Neural progenitor cell (in vitro differentiated cells): ENCODE results near the gene DLX6. TPM values are rescaled to one million over a fixed set of nuclear protein-coding genes. Genes with fewer than 3 reads are reported as not detected.

ENCODE experiments used
- DNase-seq: peaks from one replicate; pipeline ENCODE4 v3.0.0-alpha.2; 2016; ENCODE audit warnings: low spot score
- H2AFZ ChIP-seq: fragments of 200-600 bp; sonication (generic); replicated peaks from 2 replicates; pipeline ENCODE4 v1.6.1; 2016; ENCODE audit warnings: antibody characterized with exemption
- H3F3A ChIP-seq: fragments of 200-600 bp; sonication (generic); 2 replicates; pipeline ENCODE4 v1.6.1; 2016; ENCODE audit warnings: antibody characterized with exemption, low read depth
- H3K27ac ChIP-seq: fragments of 200-600 bp; sonication (generic); 2 replicates; pipeline ENCODE4 v1.5.1; 2016; ENCODE audit warnings: mild to moderate bottlenecking
- H3K27me3 ChIP-seq: fragments of 200-600 bp; sonication (generic); 2 replicates; pipeline ENCODE4 v1.6.1; 2016; ENCODE audit warnings: mild to moderate bottlenecking, moderate library complexity
- H3K36me3 ChIP-seq: fragments of 200-600 bp; sonication (generic); 2 replicates; pipeline ENCODE4 v1.5.1; 2016
- H3K4me1 ChIP-seq: fragments of 200-600 bp; sonication (generic); 2 replicates; pipeline ENCODE4 v1.6.1; 2016; ENCODE audit warnings: mixed run types
- H3K4me2 ChIP-seq: fragments of 200-600 bp; sonication (generic); 2 replicates; pipeline ENCODE4 v1.6.1; 2016
- H3K4me3 ChIP-seq: fragments of 200-600 bp; sonication (generic); 2 replicates; pipeline ENCODE4 v1.5.1; 2016
- H3K79me2 ChIP-seq: fragments of 200-600 bp; sonication (generic); 2 replicates; pipeline ENCODE4 v1.6.1; 2016; ENCODE audit warnings: low read depth
- H3K9ac ChIP-seq: fragments of 200-600 bp; sonication (generic); 2 replicates; pipeline ENCODE4 v1.6.1; 2016
- H3K9me3 ChIP-seq: fragments of 200-600 bp; sonication (generic); 2 replicates; pipeline ENCODE4 v1.5.1; 2016; ENCODE audit warnings: low read depth
- H4K20me1 ChIP-seq: fragments of 200-600 bp; sonication (generic); 2 replicates; pipeline ENCODE4 v1.6.1; 2016; ENCODE audit warnings: low read depth
- H3K27ac Mint-ChIP-seq: 3 replicates; pipeline ENCODE4 v1.8.0; 2021; ENCODE audit warnings: mixed read lengths
- H3K27me3 Mint-ChIP-seq: 2 replicates; pipeline ENCODE4 v1.8.0; 2022; ENCODE audit warnings: low read depth, mild to moderate bottlenecking, inconsistent platforms, moderate library complexity, mixed read lengths; ENCODE audit not compliant: insufficient read depth
- H3K36me3 Mint-ChIP-seq: 3 replicates; pipeline ENCODE4 v1.8.0; 2021; ENCODE audit warnings: mixed read lengths
- H3K4me1 Mint-ChIP-seq: 3 replicates; pipeline ENCODE4 v1.8.0; 2021; ENCODE audit warnings: mixed read lengths
- H3K4me3 Mint-ChIP-seq: 3 replicates; pipeline ENCODE4 v1.8.0; 2021; ENCODE audit warnings: mild to moderate bottlenecking, moderate library complexity, mixed read lengths
- H3K9me3 Mint-ChIP-seq: 3 replicates; pipeline ENCODE4 v1.8.0; 2020; ENCODE audit warnings: mixed read lengths
- CTCF ChIP-seq: fragments of 200-600 bp; sonication (generic); IDR thresholded peaks from 2 replicates; pipeline ENCODE4 v1.5.1; 2017; ENCODE audit warnings: antibody characterized with exemption, mild to moderate bottlenecking
- EZH2 ChIP-seq: fragments of 200-600 bp; sonication (generic); IDR thresholded peaks from 2 replicates; pipeline ENCODE4 v1.6.1; 2017; ENCODE audit warnings: antibody characterized with exemption, mild to moderate bottlenecking, moderate library complexity
- EZH2phosphoT487 ChIP-seq: fragments of 200-600 bp; sonication (generic); IDR thresholded peaks from 2 replicates; pipeline ENCODE4 v1.6.1; 2017; ENCODE audit warnings: antibody characterized with exemption
- total RNA-seq: library from RNA; depleted of rRNA; stranded (reverse); fragments of >200 nt; gene quantifications from 2 replicates; pipeline ENCODE4 v1.2.3, GENCODE V29; 2015; ENCODE audit warnings: low replicate concordance

DLX6 gene
- total RNA-seq, 1 donor from 2014 or later: not detected

GRCh38 chr7:97014145-97014750 is 8.9 kb downstream of the DLX6 start:
- Mint-ChIP-seq H3K4me1 (peaks cover 11% of the 10 kb centered on the region), H3K27ac (no peak overlapping the region), H3K36me3 (no peaks in the 10 kb centered on the region), H3K27me3 (peaks cover 94% of the 10 kb centered on the region), H3K4me3 (no peak overlapping the region), H3K9me3 (peaks cover 2% of the 10 kb centered on the region)
- H3K4me2 ChIP-seq: no peak overlapping the region
- H3K4me3 ChIP-seq: no peak overlapping the region
- no peaks in the 10 kb centered on the region for H3K36me3 ChIP-seq
- H3K79me2 ChIP-seq: no peaks in the 10 kb centered on the region
- TF ChIP-seq EZH2 (peak; percentile 78), EZH2phosphoT487 (peak; percentile 16), CTCF (no peak)
- H3K4me1 ChIP-seq: peaks cover 25% of the 10 kb centered on the region
- H4K20me1 ChIP-seq: peaks cover 97% of the 10 kb centered on the region
- peaks cover 31% of the 10 kb centered on the region for H3F3A ChIP-seq
- DNase-seq: no peak
- no peak overlapping the region for H3K27ac ChIP-seq
- H3K27me3 ChIP-seq: peaks cover 100% of the 10 kb centered on the region
- H3K9me3 ChIP-seq: no peaks in the 10 kb centered on the region
- no peak overlapping the region for H2AFZ ChIP-seq
- no peak overlapping the region for H3K9ac ChIP-seq

DNA sequence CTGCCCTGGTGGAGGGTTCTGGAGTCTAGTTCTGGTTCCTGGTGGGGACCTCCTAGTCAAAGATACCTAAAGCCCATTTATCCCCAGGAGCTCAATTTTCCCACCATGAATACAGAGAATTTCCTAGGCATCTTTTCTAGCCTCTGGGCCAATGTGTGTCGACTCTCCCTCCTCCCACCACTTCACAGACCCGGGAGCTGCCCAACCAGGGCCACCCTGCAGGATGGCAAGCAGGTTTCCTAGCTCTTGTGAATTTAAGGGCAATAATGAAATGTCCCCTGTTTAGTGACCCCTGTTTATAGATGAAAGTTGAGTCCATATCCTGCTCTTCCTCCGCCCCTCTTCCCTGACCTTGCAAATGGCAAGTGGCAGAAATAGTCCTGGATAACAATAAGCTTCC is 9.9 kb downstream of the DLX6 start:
- peaks cover 100% of the 10 kb centered on the region for H3K27me3 ChIP-seq
- Mint-ChIP-seq H3K27ac (no peak overlapping the region), H3K9me3 (peaks cover 2% of the 10 kb centered on the region), H3K4me1 (peaks cover 11% of the 10 kb centered on the region), H3K4me3 (no peak overlapping the region), H3K27me3 (peaks cover 94% of the 10 kb centered on the region), H3K36me3 (no peaks in the 10 kb centered on the region)
- no peak overlapping the region for H3K9ac ChIP-seq
- no peak overlapping the region for H3K27ac ChIP-seq
- no peaks in the 10 kb centered on the region for H3K36me3 ChIP-seq
- no peaks in the 10 kb centered on the region for H3K9me3 ChIP-seq
- H4K20me1 ChIP-seq: peaks cover 97% of the 10 kb centered on the region
- peaks cover 25% of the 10 kb centered on the region for H3K4me1 ChIP-seq
- no peak overlapping the region for H2AFZ ChIP-seq
- peaks cover 22% of the 10 kb centered on the region for H3F3A ChIP-seq
- H3K79me2 ChIP-seq: no peaks in the 10 kb centered on the region
- H3K4me3 ChIP-seq: no peak overlapping the region
- H3K4me2 ChIP-seq: no peak overlapping the region
- no peak for DNase-seq
- no peak for TF ChIP-seq CTCF
- TF ChIP-seq EZH2: no peak
- no peak for TF ChIP-seq EZH2phosphoT487

DNA sequence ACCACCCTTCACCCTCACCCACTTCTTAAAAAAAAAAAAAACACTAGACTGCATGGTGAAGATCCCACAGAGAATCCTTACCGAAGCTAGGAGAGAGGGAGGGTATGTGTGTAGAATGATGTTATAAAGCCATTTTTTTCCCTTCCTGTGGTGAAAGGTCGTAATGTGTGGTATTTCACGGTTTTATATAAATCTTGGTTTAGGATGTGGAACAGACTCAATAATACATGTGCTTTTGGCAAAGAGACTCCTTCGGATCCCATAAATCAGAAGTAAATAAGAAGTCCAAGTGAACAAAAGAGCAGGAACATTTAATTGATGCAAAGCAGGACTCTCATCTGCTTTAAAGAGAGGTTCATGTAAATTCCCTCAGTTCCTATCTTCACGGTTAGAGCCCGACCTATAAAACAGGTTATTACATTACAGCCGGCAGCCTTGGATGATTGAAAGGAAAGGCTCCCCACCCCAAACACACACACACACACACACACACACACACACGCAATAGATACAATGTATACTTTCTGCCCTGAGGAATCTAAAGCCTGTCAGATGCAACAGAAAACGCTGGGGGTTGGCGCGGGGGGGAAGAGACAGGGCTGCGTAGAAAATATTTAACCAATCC is 10.5 kb downstream of the DLX6 start:
- Histone ChIP-seq H3K36me3 (no peaks in the 10 kb centered on the region), H3K9me3 (no peaks in the 10 kb centered on the region), H3K4me2 (peak overlapping the region; percentile 84), H2AFZ (no peak overlapping the region), H3K27ac (no peak overlapping the region), H3K4me1 (peaks cover 30% of the 10 kb centered on the region), H3K79me2 (no peaks in the 10 kb centered on the region), H3K9ac (no peak overlapping the region), H3F3A (peaks cover 20% of the 10 kb centered on the region), H3K4me3 (peak overlapping the region; percentile 45), H3K27me3 (peaks cover 100% of the 10 kb centered on the region), H4K20me1 (peaks cover 97% of the 10 kb centered on the region)
- no peak overlapping the region for H3K27ac Mint-ChIP-seq
- H3K36me3 Mint-ChIP-seq: no peaks in the 10 kb centered on the region
- peaks cover 2% of the 10 kb centered on the region for H3K9me3 Mint-ChIP-seq
- H3K27me3 Mint-ChIP-seq: peaks cover 95% of the 10 kb centered on the region
- H3K4me3 Mint-ChIP-seq: peak overlapping the region; percentile 40
- no peak for DNase-seq
- H3K4me1 Mint-ChIP-seq: peaks cover 14% of the 10 kb centered on the region
- peak; percentile 0 for TF ChIP-seq EZH2
- TF ChIP-seq CTCF: no peak
